Stomach (tissue), 9 donors: ENCODE measurements around the gene P2RY8. TPM values are rescaled to one million over a fixed set of nuclear protein-coding genes. Genes with fewer than 3 reads are reported as not detected.

Experiments used
- DNase-seq, 2 donors: peaks; one replicate each; pipeline versions ENCODE4 v3.0.0 to v3.0.0-alpha.2; 2013 to 2019
- H3K27ac ChIP-seq, 5 donors: fragments of 200-600 bp in 4 of 5; sonication (generic) in 4 of 5; one replicate each; pipeline ENCODE4 v1.5.1; 2013 to 2019; ENCODE audit warnings: mild to moderate bottlenecking in 1 of 5, moderate library complexity in 1 of 5
- H3K27me3 ChIP-seq, 3 donors: fragments of 200-600 bp; sonication (generic); one replicate each; pipeline ENCODE4 v1.5.1; 2017 to 2019; ENCODE audit warnings: mixed run types in 1 of 3
- H3K36me3 ChIP-seq, 4 donors: fragments of 200-600 bp; sonication (generic); 1 replicate in 3 of 4; 2 replicates in 1 of 4; pipeline ENCODE4 v1.5.1; 2016 to 2019
- H3K4me1 ChIP-seq, 4 donors: fragments of 200-600 bp; sonication (generic); one replicate each; pipeline ENCODE4 v1.5.1; 2016 to 2019
- H3K4me3 ChIP-seq, 4 donors: fragments of 200-600 bp; sonication (generic) in 3 of 4; one replicate each; pipeline ENCODE4 v1.5.1; 2016 to 2019; ENCODE audit warnings: mild to moderate bottlenecking in 1 of 4
- H3K9me3 ChIP-seq, 4 donors: fragments of 200-600 bp; sonication (generic); one replicate each; pipeline ENCODE4 v1.5.1; 2016 to 2019
- EP300 ChIP-seq: sonication (generic); formaldehyde crosslinking; IDR thresholded peaks from one replicate; pipeline ENCODE4 v1.6.1; 2017; ENCODE audit warnings: antibody characterized with exemption
- POLR2A ChIP-seq, 4 donors: fragments of 450-650 bp; IDR thresholded peaks; one replicate each; pipeline ENCODE4 v1.6.1; 2016; ENCODE audit warnings: antibody characterized with exemption in 4 of 4, control low read depth in 2 of 4, mild to moderate bottlenecking in 1 of 4, moderate library complexity in 1 of 4
- POLR2AphosphoS5 ChIP-seq, 3 donors: sonication (generic); formaldehyde crosslinking; IDR thresholded peaks; one replicate each; pipeline ENCODE4 v1.6.1; 2016; ENCODE audit warnings: antibody characterized with exemption in 3 of 3
- WGBS, 5 donors: extraction: QIAGEN DNeasy Blood & Tissue Kit in 3 of 5; methylation state at CpG; one replicate each; pipeline versions ENCODE4 v1.1.5 to v1.1.7; 2013 to 2018; 5-methylcytosine and 5-hydroxymethylcytosine counted together
- intact Hi-C: fragments of 100-400 bp; cut with DNase I; formaldehyde crosslinking; loops from one replicate; pipeline ENCODE4 v1.15.1; 2023; ENCODE audit warnings: low total_unique reads
- polyA plus RNA-seq, 3 donors: library from polyadenylated mRNA; stranded (reverse); fragments of 200-250 nt; gene quantifications; one replicate each; pipeline ENCODE4 v1.2.3, GENCODE V29; 2013
- total RNA-seq, 5 donors: library from RNA; depleted of rRNA; stranded (reverse); fragments of >200 nt; gene quantifications; one replicate each; pipeline versions ENCODE4 v1.1.0 to v1.2.3, GENCODE V29; 2014 to 2016
- TF ChIP-seq, protein P1 (sequence below), 7 experiments: fragments of 450-650 bp in 4 of 7; fragments of 200-600 bp in 3 of 7; sonication (generic) in 3 of 7; IDR thresholded peaks; one replicate each; pipeline ENCODE4 v1.5.1; 2016 to 2019; ENCODE audit warnings: antibody characterized with exemption in 7 of 7, control low read depth in 2 of 7, mild to moderate bottlenecking in 1 of 7
- donor health status: healthy with polysubstance abuse.
- donor health status: Bipolar disorder and iron deficiency.
- donor health status: healthy.

The P2RY8 gene
- total and polyA plus RNA-seq, 8 donors = 0.31 to 3.3 (median 1.3) TPM; not detected in 2

DNA sequence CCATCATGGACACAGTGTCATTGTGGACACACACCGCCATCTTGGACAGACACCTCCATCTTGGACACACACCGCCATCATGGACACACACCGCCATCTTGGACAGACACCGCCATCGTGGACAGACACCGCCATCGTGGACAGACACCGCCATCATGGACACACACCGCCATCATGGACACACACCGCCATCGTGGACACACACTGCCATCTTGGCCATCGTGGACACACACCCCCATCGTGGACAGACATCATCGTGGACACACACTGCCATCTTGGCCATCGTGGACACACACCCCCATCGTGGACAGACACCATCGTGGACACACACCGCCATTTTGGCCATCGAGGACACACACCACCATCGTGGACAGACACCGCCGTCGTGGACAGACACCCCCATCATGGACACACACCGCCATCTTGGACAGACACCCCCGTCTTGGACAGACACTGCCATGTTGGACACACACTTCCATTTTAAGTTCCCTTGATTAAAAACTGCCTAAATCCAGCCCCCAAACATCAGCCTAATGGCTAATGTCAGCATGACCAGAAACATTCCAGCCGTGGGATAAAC lies 93.4 kb downstream of the P2RY8 start:
- H3K4me3 ChIP-seq = no peak overlapping the region
- no peak overlapping the region for H3K27ac ChIP-seq
- H3K36me3 ChIP-seq = peaks cover 8 to 44% (median 33%) of the 10 kb centered on the region in 4 donors
- no peak for DNase-seq
- no peaks in the 10 kb centered on the region for H3K4me1 ChIP-seq
- 81 to 90% (median 85%) methylated on average over 18 to 26 of the region's 26 CpGs for WGBS, 5 donors
- no peaks in the 10 kb centered on the region for H3K27me3 ChIP-seq
- intact Hi-C loops = no loop called here
- peaks cover 0 to 22% (median 0%) of the 10 kb centered on the region in 4 donors for H3K9me3 ChIP-seq
- TF ChIP-seq EP300 (no peak), POLR2A (IDR thresholded peaks at IDR 0.05) (no peak), POLR2AphosphoS5 (IDR thresholded peaks at IDR 0.05) (no peak)
- TF ChIP-seq, protein P1, sequence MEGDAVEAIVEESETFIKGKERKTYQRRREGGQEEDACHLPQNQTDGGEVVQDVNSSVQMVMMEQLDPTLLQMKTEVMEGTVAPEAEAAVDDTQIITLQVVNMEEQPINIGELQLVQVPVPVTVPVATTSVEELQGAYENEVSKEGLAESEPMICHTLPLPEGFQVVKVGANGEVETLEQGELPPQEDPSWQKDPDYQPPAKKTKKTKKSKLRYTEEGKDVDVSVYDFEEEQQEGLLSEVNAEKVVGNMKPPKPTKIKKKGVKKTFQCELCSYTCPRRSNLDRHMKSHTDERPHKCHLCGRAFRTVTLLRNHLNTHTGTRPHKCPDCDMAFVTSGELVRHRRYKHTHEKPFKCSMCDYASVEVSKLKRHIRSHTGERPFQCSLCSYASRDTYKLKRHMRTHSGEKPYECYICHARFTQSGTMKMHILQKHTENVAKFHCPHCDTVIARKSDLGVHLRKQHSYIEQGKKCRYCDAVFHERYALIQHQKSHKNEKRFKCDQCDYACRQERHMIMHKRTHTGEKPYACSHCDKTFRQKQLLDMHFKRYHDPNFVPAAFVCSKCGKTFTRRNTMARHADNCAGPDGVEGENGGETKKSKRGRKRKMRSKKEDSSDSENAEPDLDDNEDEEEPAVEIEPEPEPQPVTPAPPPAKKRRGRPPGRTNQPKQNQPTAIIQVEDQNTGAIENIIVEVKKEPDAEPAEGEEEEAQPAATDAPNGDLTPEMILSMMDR (IDR thresholded peaks at IDR 0.05) = no peak

DNA sequence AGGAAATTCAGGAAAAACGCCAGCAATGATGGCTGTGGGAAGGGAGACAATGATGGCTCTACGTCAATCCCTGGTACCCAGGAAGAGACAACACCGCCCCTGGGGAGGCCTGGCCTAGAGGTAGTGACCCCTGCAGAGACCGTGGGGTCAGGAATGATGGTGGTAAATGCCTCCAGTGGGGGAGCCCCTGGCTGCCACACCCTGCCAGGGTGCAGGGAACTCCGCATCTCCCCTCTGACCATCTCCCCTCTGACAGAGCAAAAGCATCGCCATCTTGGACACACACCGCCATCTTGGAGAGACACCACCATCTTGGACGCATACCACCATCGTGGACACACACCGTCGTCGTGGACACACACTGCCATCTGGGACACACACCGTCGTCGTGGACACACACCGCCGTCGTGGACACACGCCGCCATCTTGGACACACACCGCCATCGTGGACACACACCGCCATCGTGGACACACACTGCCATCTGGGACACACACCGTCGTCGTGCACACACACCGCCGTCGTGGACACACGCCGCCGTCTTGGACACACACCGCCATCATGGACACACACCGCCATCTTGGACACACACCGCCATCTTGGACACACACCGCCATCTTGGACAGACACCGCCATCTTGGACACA lies 94.1 kb downstream of the P2RY8 start:
- H3K4me3 ChIP-seq = no peak overlapping the region
- peaks cover 8 to 51% (median 40%) of the 10 kb centered on the region in 4 donors for H3K36me3 ChIP-seq
- no peaks in the 10 kb centered on the region for H3K4me1 ChIP-seq
- peaks cover 0 to 22% (median 0%) of the 10 kb centered on the region in 4 donors for H3K9me3 ChIP-seq
- H3K27me3 ChIP-seq = no peaks in the 10 kb centered on the region
- intact Hi-C loops = no loop called here
- TF ChIP-seq POLR2A (IDR thresholded peaks at IDR 0.05) (no peak), POLR2AphosphoS5 (IDR thresholded peaks at IDR 0.05) (no peak), EP300 (no peak)
- TF ChIP-seq, protein P1 (IDR thresholded peaks at IDR 0.05) = no peak
- no peak for DNase-seq
- no peak overlapping the region for H3K27ac ChIP-seq
- 90% methylated on average over 27 to 36 of the region's 38 CpGs for WGBS, 5 donors

DNA sequence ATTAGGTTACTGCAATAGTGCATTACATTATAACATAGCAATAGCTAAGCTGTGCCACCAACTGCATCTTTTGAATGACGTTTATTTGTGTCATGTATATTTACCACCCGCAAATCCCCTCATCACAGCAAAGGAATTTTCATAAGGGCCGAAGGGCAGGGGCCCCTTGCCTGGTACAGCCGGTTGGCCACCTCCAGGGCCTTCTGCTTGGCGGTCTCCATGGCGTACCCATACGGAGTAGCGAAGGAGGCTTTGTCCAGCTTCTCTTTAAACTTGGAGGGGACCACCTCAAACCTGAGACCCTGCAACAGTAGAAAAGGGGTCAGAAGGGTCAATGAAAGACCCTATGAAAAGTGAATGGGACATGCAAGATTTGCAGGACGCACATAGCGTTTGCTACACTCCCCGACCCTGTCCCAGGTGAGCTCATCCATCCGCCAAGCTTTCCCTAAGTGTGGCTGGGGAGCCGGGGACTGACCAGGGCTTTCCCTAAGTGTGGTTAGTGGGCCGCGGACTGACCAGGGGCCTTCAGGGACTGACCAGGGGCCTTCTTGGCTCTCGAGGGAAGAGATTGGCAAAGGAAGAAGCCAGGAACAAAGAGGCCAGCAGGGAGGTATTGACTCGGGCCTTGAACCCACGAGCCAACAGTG lies 94.8 kb downstream of the P2RY8 start:
- intact Hi-C loops = no loop called here
- DNase-seq = no peak
- no peak for TF ChIP-seq POLR2AphosphoS5 (IDR thresholded peaks at IDR 0.05)
- no peak for TF ChIP-seq POLR2A (IDR thresholded peaks at IDR 0.05)
- TF ChIP-seq EP300 = no peak

DNA sequence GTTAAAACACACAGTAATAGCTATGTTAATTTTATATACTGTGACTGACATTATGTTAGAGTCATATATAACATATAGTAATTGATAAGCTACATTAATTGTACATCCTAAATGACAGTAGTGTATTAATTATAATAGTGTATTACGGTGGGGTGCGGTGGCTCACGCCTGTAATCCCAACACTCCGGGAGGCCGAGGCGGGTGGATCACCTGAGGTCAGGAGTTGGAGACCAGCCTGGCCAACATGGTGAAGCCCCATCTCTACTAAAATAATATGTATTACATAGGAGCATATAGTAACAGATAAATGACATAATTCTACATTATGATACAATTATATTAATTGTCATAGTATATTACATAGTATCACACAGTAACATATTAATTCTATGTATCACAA lies 96.5 kb downstream of the P2RY8 start:
- 95 to 100% (median 97%) methylated on average over 6 of the region's 6 CpGs for WGBS, 5 donors
- intact Hi-C loops = no loop called here

More for the DNA sequence above, 94.8 kb downstream of the P2RY8 start:
- Histone ChIP-seq H3K27ac (no peak overlapping the region), H3K9me3 (peaks cover 0 to 16% (median 0%) of the 10 kb centered on the region in 4 donors), H3K4me1 (no peaks in the 10 kb centered on the region), H3K27me3 (no peaks in the 10 kb centered on the region), H3K36me3 (peaks cover 11 to 58% (median 47%) of the 10 kb centered on the region in 4 donors), H3K4me3 (no peak overlapping the region)
- 96 to 98% (median 97%) methylated on average over 18 of the region's 18 CpGs for WGBS, 5 donors

More for the DNA sequence above, 96.5 kb downstream of the P2RY8 start:
- no peak for DNase-seq
- H3K9me3 ChIP-seq = peaks cover 0 to 15% (median 0%) of the 10 kb centered on the region in 4 donors
- peaks cover 17 to 74% (median 63%) of the 10 kb centered on the region in 4 donors for H3K36me3 ChIP-seq
- H3K4me3 ChIP-seq = no peak overlapping the region
- H3K27ac ChIP-seq = no peak overlapping the region
- no peak for TF ChIP-seq POLR2A (IDR thresholded peaks at IDR 0.05)
- TF ChIP-seq, protein P1 (IDR thresholded peaks at IDR 0.05) = no peak
- no peak for TF ChIP-seq POLR2AphosphoS5 (IDR thresholded peaks at IDR 0.05)
- TF ChIP-seq EP300 = no peak
- H3K4me1 ChIP-seq = no peaks in the 10 kb centered on the region
- H3K27me3 ChIP-seq = no peaks in the 10 kb centered on the region
